ENCODE measurements around the gene MAMLD1. TPM values are rescaled to one million over a fixed set of nuclear protein-coding genes. Genes with fewer than 3 reads are reported as not detected.
A peak's percentile ranks its signal among the peaks of the same experiment; 100 is the strongest.

The MAMLD1 gene
- total RNA-seq, 5 donors from 2014 or later (not counting 1 experiment from before 2014, with no cell fraction given), result 0.92 to 2.1 (median 1.6) TPM

- no peak overlapping the region for H3K4me3 ChIP-seq (ENCODE audit: control insufficient read depth in 1 of 2, extremely low read depth in 1 of 2, low read length in 1 of 2)
- no peak overlapping the region for H3K4me3 Mint-ChIP-seq
- H3K36me3 ChIP-seq (ENCODE audit: control insufficient read depth in 2 of 2, extremely low read depth in 1 of 2, insufficient read depth in 1 of 2, low read length in 1 of 2), result no peaks in the 10 kb centered on the region
- peaks cover 2 to 11% of the 10 kb centered on the region in 2 donors for H3K27me3 Mint-ChIP-seq
- H3K9me3 Mint-ChIP-seq, result no peaks in the 10 kb centered on the region
- CTCF ChIA-PET, result no interaction called here
- ATAC-seq (replicated peaks in 1 of 4) (no peak), DNase-seq (no peak)
- no peak overlapping the region for H3K27ac Mint-ChIP-seq
- POLR2A ChIA-PET, result no interaction called here
- H3K27ac ChIP-seq (ENCODE audit: low read length), result no peak overlapping the region
- H3K27me3 ChIP-seq (replicated peaks in 1 of 2; ENCODE audit: control insufficient read depth in 2 of 2, extremely low read depth in 1 of 2, insufficient read depth in 2 of 2, low read length in 1 of 2), result peaks cover 0 to 3% of the 10 kb centered on the region in 2 experiments
- peaks cover 3 to 25% of the 10 kb centered on the region in 2 experiments for H3K4me1 ChIP-seq (ENCODE audit: control insufficient read depth in 1 of 2, extremely low read depth in 1 of 2, insufficient read depth in 2 of 2, low read length in 2 of 2)
- H3K4me1 Mint-ChIP-seq, result peaks cover 22 to 27% (median 25%) of the 10 kb centered on the region in 3 donors
- WGBS (ENCODE audit: insufficient coverage), result no CpG with 5 or more reads among the region's 2 CpGs
- no peaks in the 10 kb centered on the region for H3K9me3 ChIP-seq
- no peaks in the 10 kb centered on the region for H3K36me3 Mint-ChIP-seq
These were observed 45.4 kb downstream of the MAMLD1 start for GRCh38 chrX:150408561-150408960.

GRCh38 chrX:150409486-150409885 is 46.4 kb downstream of the MAMLD1 start:
- H3K9me3 Mint-ChIP-seq, result no peaks in the 10 kb centered on the region
- DNase-seq, result no peak
- CTCF ChIA-PET, result no interaction called here
- Histone ChIP-seq H3K27ac (ENCODE audit: low read length) (no peak overlapping the region), H3K36me3 (ENCODE audit: control insufficient read depth in 2 of 2, extremely low read depth in 1 of 2, insufficient read depth in 1 of 2, low read length in 1 of 2) (no peaks in the 10 kb centered on the region), H3K4me1 (ENCODE audit: control insufficient read depth in 1 of 2, extremely low read depth in 1 of 2, insufficient read depth in 2 of 2, low read length in 2 of 2) (peaks cover 3 to 25% of the 10 kb centered on the region in 2 experiments), H3K27me3 (replicated peaks in 1 of 2; ENCODE audit: control insufficient read depth in 2 of 2, extremely low read depth in 1 of 2, insufficient read depth in 2 of 2, low read length in 1 of 2) (peaks cover 0 to 3% of the 10 kb centered on the region in 2 experiments), H3K9me3 (no peaks in the 10 kb centered on the region), H3K4me3 (ENCODE audit: control insufficient read depth in 1 of 2, extremely low read depth in 1 of 2, low read length in 1 of 2) (no peak overlapping the region)
- POLR2A ChIA-PET, result no interaction called here
- H3K36me3 Mint-ChIP-seq, result no peaks in the 10 kb centered on the region
- H3K27ac Mint-ChIP-seq, result no peak overlapping the region
- no peak for ATAC-seq (replicated peaks in 1 of 4)
- peaks cover 22 to 26% (median 23%) of the 10 kb centered on the region in 3 donors for H3K4me1 Mint-ChIP-seq
- no peak overlapping the region for H3K4me3 Mint-ChIP-seq
- WGBS (ENCODE audit: insufficient coverage), result no CpG with 5 or more reads among the region's 3 CpGs
- H3K27me3 Mint-ChIP-seq, result peaks cover 2 to 13% of the 10 kb centered on the region in 2 donors

GRCh38 chrX:150409964-150410363 is 46.8 kb downstream of the MAMLD1 start:
- 80% methylated on average over 2 of the region's 2 CpGs for WGBS (ENCODE audit: insufficient coverage)
- Histone ChIP-seq H3K36me3 (ENCODE audit: control insufficient read depth in 2 of 2, extremely low read depth in 1 of 2, insufficient read depth in 1 of 2, low read length in 1 of 2) (no peaks in the 10 kb centered on the region), H3K4me3 (ENCODE audit: control insufficient read depth in 1 of 2, extremely low read depth in 1 of 2, low read length in 1 of 2) (no peak overlapping the region), H3K27me3 (replicated peaks in 1 of 2; ENCODE audit: control insufficient read depth in 2 of 2, extremely low read depth in 1 of 2, insufficient read depth in 2 of 2, low read length in 1 of 2) (peaks cover 0 to 3% of the 10 kb centered on the region in 2 experiments), H3K27ac (ENCODE audit: low read length) (no peak overlapping the region), H3K4me1 (ENCODE audit: control insufficient read depth in 1 of 2, extremely low read depth in 1 of 2, insufficient read depth in 2 of 2, low read length in 2 of 2) (peaks cover 3 to 25% of the 10 kb centered on the region in 2 experiments), H3K9me3 (no peaks in the 10 kb centered on the region)
- H3K27me3 Mint-ChIP-seq, result peaks cover 2 to 13% of the 10 kb centered on the region in 2 donors
- ATAC-seq (replicated peaks in 1 of 4) (no peak), DNase-seq (peak in 1 of 35 experiments; percentile 2)
- ChIA-PET CTCF (interaction anchor here in 1 of 2 donors (0.8 to 1.4 kb wide), 2 partner anchors 44 to 470 kb away, joined by 3 to 4 read pairs; no protein-coding TSS in a partner anchor), POLR2A (no interaction called here)
- no peak overlapping the region for H3K4me3 Mint-ChIP-seq
- H3K36me3 Mint-ChIP-seq, result no peaks in the 10 kb centered on the region
- H3K4me1 Mint-ChIP-seq, result peaks cover 22 to 26% (median 23%) of the 10 kb centered on the region in 3 donors
- H3K27ac Mint-ChIP-seq, result peak overlapping the region in 1 of 2 donors; percentile 35
- no peaks in the 10 kb centered on the region for H3K9me3 Mint-ChIP-seq

GRCh38 chrX:150410513-150410912 is 47.4 kb downstream of the MAMLD1 start:
- POLR2A ChIA-PET, result no interaction called here

GRCh38 chrX:150411656-150412055 is 48.5 kb downstream of the MAMLD1 start:
- Mint-ChIP-seq H3K4me1 (peaks cover 22 to 26% (median 23%) of the 10 kb centered on the region in 3 donors), H3K4me3 (no peak overlapping the region), H3K9me3 (no peaks in the 10 kb centered on the region), H3K27me3 (peaks cover 2 to 13% of the 10 kb centered on the region in 2 donors), H3K27ac (no peak overlapping the region), H3K36me3 (no peaks in the 10 kb centered on the region)
- DNase-seq, result no peak
- Histone ChIP-seq H3K27me3 (replicated peaks in 1 of 2; ENCODE audit: control insufficient read depth in 2 of 2, extremely low read depth in 1 of 2, insufficient read depth in 2 of 2, low read length in 1 of 2) (peaks cover 0 to 3% of the 10 kb centered on the region in 2 experiments), H3K9me3 (no peaks in the 10 kb centered on the region), H3K4me3 (ENCODE audit: control insufficient read depth in 1 of 2, extremely low read depth in 1 of 2, low read length in 1 of 2) (no peak overlapping the region), H3K27ac (ENCODE audit: low read length) (no peak overlapping the region), H3K4me1 (ENCODE audit: control insufficient read depth in 1 of 2, extremely low read depth in 1 of 2, insufficient read depth in 2 of 2, low read length in 2 of 2) (peaks cover 3 to 25% of the 10 kb centered on the region in 2 experiments), H3K36me3 (ENCODE audit: control insufficient read depth in 2 of 2, extremely low read depth in 1 of 2, insufficient read depth in 1 of 2, low read length in 1 of 2) (no peaks in the 10 kb centered on the region)
- ATAC-seq (replicated peaks in 1 of 4), result no peak
- no CpG with 5 or more reads among the region's 2 CpGs for whole genome bisulfite sequencing (ENCODE audit: insufficient coverage)
- CTCF ChIA-PET, result interaction anchor here in 1 of 2 donors (0.6 kb wide), 1 partner anchor 35 kb away, joined by 3 read pairs; no protein-coding TSS in a partner anchor
- POLR2A ChIA-PET, result no interaction called here

More at GRCh38 chrX:150410513-150410912, 47.4 kb downstream of the MAMLD1 start:
- no peak overlapping the region for H3K27ac ChIP-seq (ENCODE audit: low read length)
- Mint-ChIP-seq H3K36me3 (no peaks in the 10 kb centered on the region), H3K27ac (peak overlapping the region in 1 of 2 donors; percentile 55), H3K9me3 (no peaks in the 10 kb centered on the region), H3K4me3 (peak overlapping the region in 1 of 3 donors; percentile 9), H3K27me3 (peaks cover 2 to 13% of the 10 kb centered on the region in 2 donors), H3K4me1 (peaks cover 22 to 26% (median 23%) of the 10 kb centered on the region in 3 donors)
- no peak overlapping the region for H3K4me3 ChIP-seq (ENCODE audit: control insufficient read depth in 1 of 2, extremely low read depth in 1 of 2, low read length in 1 of 2)
- DNase-seq (peak in 9 of 35 experiments; percentile 0 to 56 (median 1)), ATAC-seq (replicated peaks in 1 of 4) (peak; percentile 64 to 96 (median 84))
- H3K27me3 ChIP-seq (replicated peaks in 1 of 2; ENCODE audit: control insufficient read depth in 2 of 2, extremely low read depth in 1 of 2, insufficient read depth in 2 of 2, low read length in 1 of 2), result peaks cover 0 to 3% of the 10 kb centered on the region in 2 experiments
- no peaks in the 10 kb centered on the region for H3K36me3 ChIP-seq (ENCODE audit: control insufficient read depth in 2 of 2, extremely low read depth in 1 of 2, insufficient read depth in 1 of 2, low read length in 1 of 2)
- CTCF ChIA-PET, result interaction anchor here in 1 of 2 donors (0.8 to 1.4 kb wide), 2 partner anchors 44 to 470 kb away, joined by 3 to 4 read pairs; no protein-coding TSS in a partner anchor
- H3K4me1 ChIP-seq (ENCODE audit: control insufficient read depth in 1 of 2, extremely low read depth in 1 of 2, insufficient read depth in 2 of 2, low read length in 2 of 2), result peaks cover 3 to 25% of the 10 kb centered on the region in 2 experiments
- no peaks in the 10 kb centered on the region for H3K9me3 ChIP-seq
- 67% methylated on average over 1 of the region's 2 CpGs for WGBS (ENCODE audit: insufficient coverage)

GRCh38 chrX:150414228-150414627 is 51.1 kb downstream of the MAMLD1 start:
- H3K36me3 Mint-ChIP-seq, result no peaks in the 10 kb centered on the region
- H3K4me3 Mint-ChIP-seq, result no peak overlapping the region
- Histone ChIP-seq H3K27me3 (replicated peaks in 1 of 2; ENCODE audit: control insufficient read depth in 2 of 2, extremely low read depth in 1 of 2, insufficient read depth in 2 of 2, low read length in 1 of 2) (peaks cover 0 to 3% of the 10 kb centered on the region in 2 experiments), H3K4me3 (ENCODE audit: control insufficient read depth in 1 of 2, extremely low read depth in 1 of 2, low read length in 1 of 2) (no peak overlapping the region), H3K27ac (ENCODE audit: low read length) (no peak overlapping the region), H3K9me3 (no peaks in the 10 kb centered on the region), H3K36me3 (ENCODE audit: control insufficient read depth in 2 of 2, extremely low read depth in 1 of 2, insufficient read depth in 1 of 2, low read length in 1 of 2) (no peaks in the 10 kb centered on the region), H3K4me1 (ENCODE audit: control insufficient read depth in 1 of 2, extremely low read depth in 1 of 2, insufficient read depth in 2 of 2, low read length in 2 of 2) (peaks cover 3 to 23% of the 10 kb centered on the region in 2 experiments)
- ChIA-PET POLR2A (no interaction called here), CTCF (interaction anchor here (0.6 to 0.7 kb wide), 2 partner anchors 67 to 470 kb away, joined by 3 to 7 read pairs; no protein-coding TSS in a partner anchor)
- H3K27ac Mint-ChIP-seq, result no peak overlapping the region
- peaks cover 22 to 24% (median 23%) of the 10 kb centered on the region in 3 donors for H3K4me1 Mint-ChIP-seq
- no peaks in the 10 kb centered on the region for H3K9me3 Mint-ChIP-seq
- no CpG with 5 or more reads among the region's 2 CpGs for WGBS (ENCODE audit: insufficient coverage)
- DNase-seq (no peak), ATAC-seq (replicated peaks in 1 of 4) (no peak)
- peaks cover 2 to 13% of the 10 kb centered on the region in 2 donors for H3K27me3 Mint-ChIP-seq

Measured in T-cell (primary cell).